Mesendoderm (in vitro differentiated cells): ENCODE data around the gene OR1A1.
A peak's percentile ranks its signal among the peaks of the same experiment; 100 is the strongest.
"Not testable (repeated sequence)": the region's sequence is repeated elsewhere in the genome, so short reads cannot be mapped to it uniquely, and the experiment has no call there.

Source experiments
- DNase-seq: peaks from one replicate; pipeline ENCODE4 v3.0.0; 2013
- H2AK5ac ChIP-seq: 2 replicates; pipeline ENCODE4 v1.6.1; 2013; ENCODE audit warnings: low read length, inconsistent platforms
- H2BK120ac ChIP-seq: 2 replicates; pipeline ENCODE4 v1.6.1; 2013; ENCODE audit warnings: low read depth, mild to moderate bottlenecking, low read length, moderate library complexity, mixed read lengths
- H2BK15ac ChIP-seq: replicated peaks from 2 replicates; pipeline ENCODE4 v1.6.1; 2013; ENCODE audit warnings: low read depth, mild to moderate bottlenecking, moderate library complexity
- H2BK5ac ChIP-seq: 2 replicates; pipeline ENCODE4 v1.6.1; 2013; ENCODE audit warnings: low read length, inconsistent platforms
- H3K18ac ChIP-seq: 2 replicates; pipeline ENCODE4 v1.6.1; 2013; ENCODE audit warnings: mild to moderate bottlenecking, low read length, mixed read lengths
- H3K23ac ChIP-seq: one replicate; pipeline ENCODE4 v1.6.1; 2013; ENCODE audit warnings: low read length
- H3K27ac ChIP-seq: 2 replicates; pipeline ENCODE4 v1.5.1; 2013; ENCODE audit warnings: low read depth, mild to moderate bottlenecking, inconsistent platforms, low read length, moderate library complexity
- H3K27me3 ChIP-seq: 2 replicates; pipeline ENCODE4 v1.6.1; 2013; ENCODE audit warnings: low read length, control low read depth, mild to moderate bottlenecking, inconsistent platforms; ENCODE audit not compliant: insufficient read depth, poor library complexity
- H3K36me3 ChIP-seq: 2 replicates; pipeline ENCODE4 v1.6.1; 2013; ENCODE audit warnings: low read length, inconsistent platforms; ENCODE audit not compliant: control insufficient read depth, insufficient read depth
- H3K4ac ChIP-seq: one replicate; pipeline ENCODE4 v1.6.1; 2013; ENCODE audit warnings: low read depth, mild to moderate bottlenecking, low read length, moderate library complexity
- H3K4me1 ChIP-seq: 2 replicates; pipeline ENCODE4 v1.6.1; 2013; ENCODE audit warnings: low read depth, low read length, inconsistent platforms; ENCODE audit not compliant: control insufficient read depth
- H3K4me2 ChIP-seq: 2 replicates; pipeline ENCODE4 v1.6.1; 2013; ENCODE audit warnings: low read length
- H3K4me3 ChIP-seq: 2 replicates; pipeline ENCODE4 v1.5.1; 2013; ENCODE audit warnings: mild to moderate bottlenecking, low read length
- H3K56ac ChIP-seq: one replicate; pipeline ENCODE4 v1.6.1; 2013; ENCODE audit warnings: low read length
- H3K79me1 ChIP-seq: 2 replicates; pipeline ENCODE4 v1.6.1; 2013; ENCODE audit warnings: low read length, inconsistent platforms
- H3K79me2 ChIP-seq: 2 replicates; pipeline ENCODE4 v1.6.1; 2013; ENCODE audit warnings: mild to moderate bottlenecking, low read length; ENCODE audit not compliant: control insufficient read depth, insufficient read depth
- H3K9ac ChIP-seq: 2 replicates; pipeline ENCODE4 v1.6.1; 2013; ENCODE audit warnings: low read length, inconsistent platforms
- H4K5ac ChIP-seq: one replicate; pipeline ENCODE4 v1.6.1; 2013; ENCODE audit warnings: low read length
- H4K8ac ChIP-seq: one replicate; pipeline ENCODE4 v1.6.1; 2013; ENCODE audit warnings: low read depth, mild to moderate bottlenecking, control low read depth, low read length, moderate library complexity
- WGBS: extraction: QIAGEN DNeasy Blood & Tissue Kit; methylation state at CpG from one replicate; pipeline ENCODE4 v1.1.7; 2013; ENCODE audit warnings: low lambda C conversion rate, missing lambda C conversion rate; ENCODE audit not compliant: insufficient coverage; ENCODE audit errors: extremely low coverage; 5-methylcytosine and 5-hydroxymethylcytosine counted together

Gene OR1A1

GRCh38 chr17:3213587-3213986 lies 6.1 kb downstream of the OR1A1 start:
- Histone ChIP-seq H3K27ac (no peak overlapping the region), H4K5ac (no peak overlapping the region), H3K4me3 (no peak overlapping the region), H3K18ac (no peak overlapping the region), H3K27me3 (no peaks in the 10 kb centered on the region), H2BK15ac (no peak overlapping the region), H3K9ac (no peak overlapping the region), H3K36me3 (no peaks in the 10 kb centered on the region), H3K79me1 (no peaks in the 10 kb centered on the region), H3K4ac (no peak overlapping the region), H3K4me1 (no peaks in the 10 kb centered on the region), H3K4me2 (no peak overlapping the region), H2BK5ac (no peak overlapping the region), H3K56ac (no peak overlapping the region), H4K8ac (no peak overlapping the region), H3K23ac (no peak overlapping the region), H2AK5ac (no peak overlapping the region), H2BK120ac (no peak overlapping the region), H3K79me2 (no peaks in the 10 kb centered on the region)
- WGBS: no CpG with 5 or more reads among the region's 6 CpGs
- DNase-seq: peak; percentile 37

GRCh38 chr17:3219978-3220377 lies 12.5 kb downstream of the OR1A1 start:
- H3K79me1 ChIP-seq, H3K4me3 ChIP-seq, H3K4me1 ChIP-seq, H3K4ac ChIP-seq, H2BK5ac ChIP-seq, H3K36me3 ChIP-seq, H3K4me2 ChIP-seq, H3K79me2 ChIP-seq, H2AK5ac ChIP-seq, H2BK15ac ChIP-seq, H3K27me3 ChIP-seq, H3K18ac ChIP-seq, H4K5ac ChIP-seq, H3K9ac ChIP-seq, H2BK120ac ChIP-seq, H3K27ac ChIP-seq, H3K23ac ChIP-seq, H4K8ac ChIP-seq, DNase-seq, H3K56ac ChIP-seq: not testable (repeated sequence)
- no CpG with 5 or more reads among the region's 3 CpGs for WGBS

GRCh38 chr17:3221850-3222249 lies 14.4 kb downstream of the OR1A1 start:
- Histone ChIP-seq H3K4me3 (no peak overlapping the region), H3K27ac (no peak overlapping the region), H3K56ac (no peak overlapping the region), H4K5ac (no peak overlapping the region), H3K23ac (no peak overlapping the region), H3K79me1 (no peaks in the 10 kb centered on the region), H3K27me3 (no peaks in the 10 kb centered on the region), H3K18ac (no peak overlapping the region), H3K4ac (no peak overlapping the region), H4K8ac (no peak overlapping the region), H2BK120ac (no peak overlapping the region), H3K79me2 (no peaks in the 10 kb centered on the region), H2BK5ac (no peak overlapping the region), H2BK15ac (no peak overlapping the region), H3K36me3 (no peaks in the 10 kb centered on the region), H2AK5ac (no peak overlapping the region), H3K9ac (no peak overlapping the region), H3K4me1 (no peaks in the 10 kb centered on the region), H3K4me2 (no peak overlapping the region)
- no CpG with 5 or more reads among the region's 2 CpGs for WGBS
- DNase-seq: no peak

GRCh38 chr17:3222505-3222904 lies 15.0 kb downstream of the OR1A1 start:
- Histone ChIP-seq H2BK120ac (no peak overlapping the region), H3K23ac (no peak overlapping the region), H4K5ac (no peak overlapping the region), H3K36me3 (no peaks in the 10 kb centered on the region), H3K4me3 (no peak overlapping the region), H2AK5ac (no peak overlapping the region), H3K27me3 (no peaks in the 10 kb centered on the region), H3K79me1 (no peaks in the 10 kb centered on the region), H3K18ac (no peak overlapping the region), H4K8ac (no peak overlapping the region), H2BK5ac (no peak overlapping the region), H3K4me1 (no peaks in the 10 kb centered on the region), H3K4ac (no peak overlapping the region), H3K56ac (no peak overlapping the region), H3K79me2 (no peaks in the 10 kb centered on the region), H2BK15ac (no peak overlapping the region), H3K9ac (no peak overlapping the region), H3K4me2 (no peak overlapping the region), H3K27ac (no peak overlapping the region)
- no peak for DNase-seq
- WGBS: no CpG with 5 or more reads among the region's 2 CpGs

GRCh38 chr17:3224721-3225352 lies 17.4 kb downstream of the OR1A1 start:
- H4K5ac ChIP-seq, H3K27ac ChIP-seq, H3K4me2 ChIP-seq, H3K4me1 ChIP-seq, H3K23ac ChIP-seq, H3K56ac ChIP-seq, H3K4ac ChIP-seq, DNase-seq, H2BK15ac ChIP-seq, H3K36me3 ChIP-seq, H2AK5ac ChIP-seq, H3K4me3 ChIP-seq, H3K27me3 ChIP-seq, H2BK120ac ChIP-seq, H3K9ac ChIP-seq, H3K18ac ChIP-seq, H3K79me2 ChIP-seq, H3K79me1 ChIP-seq, H2BK5ac ChIP-seq, H4K8ac ChIP-seq: not testable (repeated sequence)

GRCh38 chr17:3232300-3232699 lies 24.8 kb downstream of the OR1A1 start:
- not testable (repeated sequence) for DNase-seq, H2BK120ac ChIP-seq, H3K23ac ChIP-seq, H3K27me3 ChIP-seq, H3K36me3 ChIP-seq, H3K27ac ChIP-seq, H2BK15ac ChIP-seq, H3K9ac ChIP-seq, H3K4ac ChIP-seq, H3K4me3 ChIP-seq, H3K79me1 ChIP-seq, H3K79me2 ChIP-seq, H3K56ac ChIP-seq, H3K4me2 ChIP-seq, H3K18ac ChIP-seq, H3K4me1 ChIP-seq, H2AK5ac ChIP-seq, H4K8ac ChIP-seq, H2BK5ac ChIP-seq, H4K5ac ChIP-seq
- WGBS: no CpG with 5 or more reads among the region's 8 CpGs
